HCT116 (cell line): Measurements from ENCODE around the gene ZNF566. TPM values are rescaled to one million over a fixed set of nuclear protein-coding genes. Genes with fewer than 3 reads are reported as not detected.

Experiments
- ATAC-seq: fragments of 200-7000 bp; cut with Tn5 transposase; 2 replicates; pipeline ENCODE4 v1.9.1; 2020; ENCODE audit warnings: mild to moderate bottlenecking, moderate library complexity
- BruUV-seq: library from RNA; stranded (reverse); fragments of 400-500 nt; replicated peaks from 2 replicates; lab custom pipeline; 2021; lab: Mats Ljungman, UMichigan
- CTCF ChIA-PET: fragments of 300-600 bp; sonication (Branson Sonifier 250); formaldehyde crosslinking; loops from one replicate; lab custom pipeline; 2021; ENCODE audit warnings: antibody characterized with exemption; lab: Charles Lee
- POLR2A ChIA-PET: fragments of 300-600, 350-600 bp; sonication (Branson Sonifier 250); formaldehyde crosslinking; loops from one replicate; lab custom pipeline; 2021; ENCODE audit warnings: antibody characterized with exemption; lab: Charles Lee
- RAD21 ChIA-PET, 2 experiments: fragments of 300-600 bp; sonication (Branson Sonifier 250); formaldehyde crosslinking; loops; one replicate each; lab custom pipeline; 2023; ENCODE audit warnings: low total read pairs in 2 of 2; ENCODE audit not compliant: uncharacterized antibody in 2 of 2, unreplicated experiment in 2 of 2, low non-redundant PET in 1 of 2; lab: Charles Lee
- DNase-seq: peaks from one replicate; pipeline ENCODE4 v3.0.0-alpha.2; 2010; ENCODE audit warnings: low read depth, low spot score
- H2AFZ ChIP-seq: fragments of 200-600 bp; shearing (Covaris generic), sonication (generic); 2 replicates; pipeline ENCODE4 v1.6.1; 2017; ENCODE audit warnings: low read depth, mixed run types, mixed read lengths, antibody characterized with exemption, low read length; ENCODE audit not compliant: poor library complexity, severe bottlenecking
- H3K27ac ChIP-seq: 2 replicates; pipeline ENCODE4 v1.5.1; 2012; ENCODE audit warnings: low read depth, low read length
- H3K27me3 ChIP-seq: fragments of 200-600 bp; sonication (generic); 2 replicates; pipeline ENCODE4 v1.6.1; 2016; ENCODE audit warnings: mixed run types, low read length, mixed read lengths; ENCODE audit not compliant: insufficient read depth
- H3K36me3 ChIP-seq, 2 experiments: fragments of 200-500 bp in 1 of 2; fragments of 200-600 bp in 1 of 2; sonication (Bioruptor generic) in 1 of 2; sonication (generic) in 1 of 2; 2 replicates each; pipeline versions ENCODE4 v1.5.1 to v1.6.1; 2014 to 2016; ENCODE audit warnings: low read length in 2 of 2, inconsistent platforms in 1 of 2, mixed read lengths in 1 of 2, mixed run types in 1 of 2; ENCODE audit not compliant: insufficient read depth in 2 of 2, control insufficient read depth in 1 of 2
- H3K4me1 ChIP-seq, 2 experiments: fragments of 200-600 bp in 1 of 2; sonication (generic) in 1 of 2; 2 replicates each; pipeline versions ENCODE4 v1.5.1 to v1.6.1; 2012 to 2017; ENCODE audit warnings: low read length in 2 of 2, inconsistent platforms in 1 of 2, mild to moderate bottlenecking in 1 of 2, mixed read lengths in 1 of 2, mixed run types in 1 of 2, moderate library complexity in 1 of 2; ENCODE audit not compliant: insufficient read depth in 2 of 2, control insufficient read depth in 1 of 2
- H3K4me2 ChIP-seq: fragments of 200-600 bp; sonication (generic); 2 replicates; pipeline ENCODE4 v1.6.1; 2017; ENCODE audit warnings: mixed run types, low read length, mixed read lengths
- H3K4me3 ChIP-seq, 2 experiments: fragments of 200-600 bp in 1 of 2; sonication (generic) in 1 of 2; replicated peaks in 1 of 2; 2 replicates each; pipeline ENCODE4 v1.5.1; 2011 to 2016; ENCODE audit warnings: low read length in 2 of 2, control low read depth in 1 of 2, low read depth in 1 of 2, mild to moderate bottlenecking in 1 of 2, mixed read lengths in 1 of 2, mixed run types in 1 of 2
- H3K79me2 ChIP-seq: fragments of 200-600 bp; sonication (generic); 2 replicates; pipeline ENCODE4 v1.6.1; 2017; ENCODE audit warnings: mild to moderate bottlenecking, mixed run types, low read length, moderate library complexity, mixed read lengths; ENCODE audit not compliant: insufficient read depth
- H3K9ac ChIP-seq: fragments of 200-600 bp; sonication (generic); 2 replicates; pipeline ENCODE4 v1.6.1; 2016; ENCODE audit warnings: low read length, mixed read lengths
- H3K9me2 ChIP-seq: fragments of 200-600 bp; sonication (generic), shearing (Covaris generic); 2 replicates; pipeline ENCODE4 v1.6.1; 2017; ENCODE audit warnings: mixed run types, mild to moderate bottlenecking, moderate library complexity; ENCODE audit not compliant: insufficient read depth
- H3K9me3 ChIP-seq, 2 experiments: fragments of 200-500 bp in 1 of 2; fragments of 200-600 bp in 1 of 2; sonication (Bioruptor generic) in 1 of 2; sonication (generic) in 1 of 2; 2 replicates each; pipeline ENCODE4 v1.6.1; 2014 to 2017; ENCODE audit warnings: low read length in 2 of 2, mixed read lengths in 2 of 2, inconsistent platforms in 1 of 2, low read depth in 1 of 2, mild to moderate bottlenecking in 1 of 2, mixed run types in 1 of 2, moderate library complexity in 1 of 2; ENCODE audit not compliant: control insufficient read depth in 1 of 2, insufficient read depth in 1 of 2
- H4K20me1 ChIP-seq: fragments of 200-600 bp; sonication (generic), shearing (Covaris generic); 2 replicates; pipeline ENCODE4 v1.6.1; 2017; ENCODE audit warnings: mixed run types, mild to moderate bottlenecking, moderate library complexity; ENCODE audit not compliant: insufficient read depth
- CBX3 ChIP-seq: IDR thresholded peaks from 2 replicates; pipeline ENCODE4 v1.6.1; 2012; ENCODE audit warnings: low read depth
- EZH2 ChIP-seq: fragments of 200-600 bp; sonication (generic); IDR thresholded peaks from 2 replicates; pipeline ENCODE4 v1.6.1; 2017; ENCODE audit warnings: antibody characterized with exemption, mixed run types
- FOSL1 ChIP-seq: IDR thresholded peaks from 2 replicates; pipeline ENCODE4 v1.6.1; 2012; ENCODE audit warnings: low read depth
- JUND ChIP-seq: IDR thresholded peaks from 2 replicates; pipeline ENCODE4 v1.6.1; 2012
- MAX ChIP-seq: IDR thresholded peaks from 2 replicates; pipeline ENCODE4 v1.6.1; 2012
- POLR2A ChIP-seq: IDR thresholded peaks from 2 replicates; pipeline ENCODE4 v1.7.0; 2011; ENCODE audit warnings: borderline replicate concordance; ENCODE audit not compliant: insufficient read depth, insufficient read length; ENCODE audit errors: extremely low read depth
- RAD21 ChIP-seq: IDR thresholded peaks from 2 replicates; pipeline ENCODE4 v1.6.1; 2012; ENCODE audit warnings: low read depth, mild to moderate bottlenecking
- SP1 ChIP-seq: IDR thresholded peaks from 2 replicates; pipeline ENCODE4 v1.6.1; 2012; ENCODE audit warnings: low read depth
- ZNF274 ChIP-seq: fragments of 200-500 bp; sonication (Bioruptor generic); IDR thresholded peaks from 2 replicates; pipeline ENCODE4 v1.6.1; 2014; ENCODE audit warnings: mild to moderate bottlenecking, low read depth, low read length, inconsistent platforms
- intact Hi-C: fragments of 100-400 bp; cut with micrococcal nuclease; formaldehyde crosslinking; loops from 2 replicates; pipeline ENCODE4 v1.10.0; 2022
- total RNA-seq: library from RNA; stranded (reverse); gene quantifications from one replicate; pipeline ENCODE4 v1.2.1, GENCODE V29; 2021; ENCODE audit not compliant: unreplicated experiment
- TF ChIP-seq, protein P1 (sequence below), 3 experiments: fragments of 200-600 bp in 1 of 3; sonication (generic) in 1 of 3; IDR thresholded peaks in 2 of 3; conservative IDR thresholded peaks in 1 of 3; 2 replicates each; pipeline ENCODE4 v1.5.1; 2012 to 2017; ENCODE audit warnings: low read depth in 2 of 3, low read length in 2 of 3, antibody characterized with exemption in 1 of 3, borderline replicate concordance in 1 of 3, control low read depth in 1 of 3, mild to moderate bottlenecking in 1 of 3, mixed read lengths in 1 of 3, mixed run types in 1 of 3, moderate library complexity in 1 of 3; ENCODE audit not compliant: insufficient read depth in 1 of 3
- TF ChIP-seq, protein P2 (sequence below): IDR thresholded peaks from 2 replicates; pipeline ENCODE4 v1.6.1; 2012; ENCODE audit warnings: low read depth

Gene ZNF566
- total RNA-seq, 1 experiment from 2014 or later = 6.4 TPM

GRCh38 chr19:36423925-36424324, 65.4 kb downstream of the ZNF566 start:
- intact Hi-C loops = no loop called here
- no peak for DNase-seq
- ChIA-PET CTCF (no interaction called here), RAD21 (no interaction called here), POLR2A (no interaction called here)
- H3K9me3 ChIP-seq = peaks cover 0 to 10% of the 10 kb centered on the region in 2 experiments; a peak in 2 of 4 replicates
- H3K4me1 ChIP-seq = no peaks in the 10 kb centered on the region
- H3K9me2 ChIP-seq = no peaks in the 10 kb centered on the region
- ATAC-seq = no peak
- H3K27ac ChIP-seq = no peak overlapping the region
- H4K20me1 ChIP-seq = no peaks in the 10 kb centered on the region
- no peaks in the 10 kb centered on the region for H3K79me2 ChIP-seq
- no peak overlapping the region for H2AFZ ChIP-seq
- H3K36me3 ChIP-seq = no peaks in the 10 kb centered on the region
- BruUV-seq = no TSS peak
- H3K4me2 ChIP-seq = no peak overlapping the region
- no peak overlapping the region for H3K4me3 ChIP-seq
- H3K9ac ChIP-seq = no peak overlapping the region
- TF ChIP-seq RAD21 (no peak), POLR2A (no peak), JUND (no peak), MAX (no peak), SP1 (no peak), FOSL1 (no peak), ZNF274 (no peak), EZH2 (no peak), CBX3 (no peak)
- TF ChIP-seq, protein P1, sequence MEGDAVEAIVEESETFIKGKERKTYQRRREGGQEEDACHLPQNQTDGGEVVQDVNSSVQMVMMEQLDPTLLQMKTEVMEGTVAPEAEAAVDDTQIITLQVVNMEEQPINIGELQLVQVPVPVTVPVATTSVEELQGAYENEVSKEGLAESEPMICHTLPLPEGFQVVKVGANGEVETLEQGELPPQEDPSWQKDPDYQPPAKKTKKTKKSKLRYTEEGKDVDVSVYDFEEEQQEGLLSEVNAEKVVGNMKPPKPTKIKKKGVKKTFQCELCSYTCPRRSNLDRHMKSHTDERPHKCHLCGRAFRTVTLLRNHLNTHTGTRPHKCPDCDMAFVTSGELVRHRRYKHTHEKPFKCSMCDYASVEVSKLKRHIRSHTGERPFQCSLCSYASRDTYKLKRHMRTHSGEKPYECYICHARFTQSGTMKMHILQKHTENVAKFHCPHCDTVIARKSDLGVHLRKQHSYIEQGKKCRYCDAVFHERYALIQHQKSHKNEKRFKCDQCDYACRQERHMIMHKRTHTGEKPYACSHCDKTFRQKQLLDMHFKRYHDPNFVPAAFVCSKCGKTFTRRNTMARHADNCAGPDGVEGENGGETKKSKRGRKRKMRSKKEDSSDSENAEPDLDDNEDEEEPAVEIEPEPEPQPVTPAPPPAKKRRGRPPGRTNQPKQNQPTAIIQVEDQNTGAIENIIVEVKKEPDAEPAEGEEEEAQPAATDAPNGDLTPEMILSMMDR (IDR thresholded peaks at IDR 0.05 in 2 of 3, conservative IDR thresholded peaks at IDR 0.05 in 1 of 3; ENCODE audit: borderline replicate concordance in 1 of 3, insufficient read depth in 1 of 3, low read depth in 2 of 3, low read length in 2 of 3) = no peak
- TF ChIP-seq, protein P2, sequence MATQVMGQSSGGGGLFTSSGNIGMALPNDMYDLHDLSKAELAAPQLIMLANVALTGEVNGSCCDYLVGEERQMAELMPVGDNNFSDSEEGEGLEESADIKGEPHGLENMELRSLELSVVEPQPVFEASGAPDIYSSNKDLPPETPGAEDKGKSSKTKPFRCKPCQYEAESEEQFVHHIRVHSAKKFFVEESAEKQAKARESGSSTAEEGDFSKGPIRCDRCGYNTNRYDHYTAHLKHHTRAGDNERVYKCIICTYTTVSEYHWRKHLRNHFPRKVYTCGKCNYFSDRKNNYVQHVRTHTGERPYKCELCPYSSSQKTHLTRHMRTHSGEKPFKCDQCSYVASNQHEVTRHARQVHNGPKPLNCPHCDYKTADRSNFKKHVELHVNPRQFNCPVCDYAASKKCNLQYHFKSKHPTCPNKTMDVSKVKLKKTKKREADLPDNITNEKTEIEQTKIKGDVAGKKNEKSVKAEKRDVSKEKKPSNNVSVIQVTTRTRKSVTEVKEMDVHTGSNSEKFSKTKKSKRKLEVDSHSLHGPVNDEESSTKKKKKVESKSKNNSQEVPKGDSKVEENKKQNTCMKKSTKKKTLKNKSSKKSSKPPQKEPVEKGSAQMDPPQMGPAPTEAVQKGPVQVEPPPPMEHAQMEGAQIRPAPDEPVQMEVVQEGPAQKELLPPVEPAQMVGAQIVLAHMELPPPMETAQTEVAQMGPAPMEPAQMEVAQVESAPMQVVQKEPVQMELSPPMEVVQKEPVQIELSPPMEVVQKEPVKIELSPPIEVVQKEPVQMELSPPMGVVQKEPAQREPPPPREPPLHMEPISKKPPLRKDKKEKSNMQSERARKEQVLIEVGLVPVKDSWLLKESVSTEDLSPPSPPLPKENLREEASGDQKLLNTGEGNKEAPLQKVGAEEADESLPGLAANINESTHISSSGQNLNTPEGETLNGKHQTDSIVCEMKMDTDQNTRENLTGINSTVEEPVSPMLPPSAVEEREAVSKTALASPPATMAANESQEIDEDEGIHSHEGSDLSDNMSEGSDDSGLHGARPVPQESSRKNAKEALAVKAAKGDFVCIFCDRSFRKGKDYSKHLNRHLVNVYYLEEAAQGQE = no peak
- H3K27me3 ChIP-seq = no peaks in the 10 kb centered on the region
